HG02571 (cell line): ENCODE data around the gene WIPF2.

ENCODE experiments used
- ATAC-seq: cut with Tn5 transposase; IDR thresholded peaks from one replicate; pipeline ENCODE4 v1.9.1; 2021; ENCODE audit warnings: mild to moderate bottlenecking, moderate library complexity; ENCODE audit not compliant: unreplicated experiment

Gene WIPF2

GRCh38 chr17:40312893-40313667 lies 94.0 kb downstream of the WIPF2 start:
- no peak for ATAC-seq

GRCh38 chr17:40313668-40314583 lies 94.8 kb downstream of the WIPF2 start:
- no peak for ATAC-seq

- no peak for ATAC-seq
Observed at GRCh38 chr17:40314584-40314956, 95.5 kb downstream of the WIPF2 start.

- ATAC-seq, result no peak
Observed at GRCh38 chr17:40315206-40315605, 96.1 kb downstream of the WIPF2 start.

GRCh38 chr17:40315678-40316570 lies 96.8 kb downstream of the WIPF2 start:
- ATAC-seq, result no peak

- no peak for ATAC-seq
Observed at GRCh38 chr17:40316571-40317344, 97.7 kb downstream of the WIPF2 start.

- ATAC-seq, result no peak
Observed at GRCh38 chr17:40317345-40317873, 98.3 kb downstream of the WIPF2 start.

GRCh38 chr17:40317880-40318829 lies 99.1 kb downstream of the WIPF2 start:
- peak; percentile 56 for ATAC-seq

GRCh38 chr17:40318830-40319391 lies 99.8 kb downstream of the WIPF2 start:
- ATAC-seq, result no peak

GRCh38 chr17:40319651-40320540 lies 100.8 kb downstream of the WIPF2 start:
- no peak for ATAC-seq

- ATAC-seq, result no peak
Observed at GRCh38 chr17:40320756-40321523, 101.8 kb downstream of the WIPF2 start.

- no peak for ATAC-seq
Observed at GRCh38 chr17:40321524-40321929, 102.4 kb downstream of the WIPF2 start.

- no peak for ATAC-seq
Observed at GRCh38 chr17:40321961-40322357, 102.9 kb downstream of the WIPF2 start.

GRCh38 chr17:40322358-40323315 lies 103.5 kb downstream of the WIPF2 start:
- ATAC-seq, result peak; percentile 35
